ENCODE data around the gene AHCYL2.

Gene AHCYL2

GRCh38 chr7:129255800-129256199 is 31.0 kb downstream of the AHCYL2 start:
- Histone ChIP-seq H3K36me3 (no peaks in the 10 kb centered on the region), H3K4me3 (ENCODE audit: low read depth, low read length) (no peak overlapping the region), H3K27me3 (no peaks in the 10 kb centered on the region), H3K4me1 (no peaks in the 10 kb centered on the region), H3K9me3 (no peaks in the 10 kb centered on the region)
- TF ChIP-seq, protein P1, sequence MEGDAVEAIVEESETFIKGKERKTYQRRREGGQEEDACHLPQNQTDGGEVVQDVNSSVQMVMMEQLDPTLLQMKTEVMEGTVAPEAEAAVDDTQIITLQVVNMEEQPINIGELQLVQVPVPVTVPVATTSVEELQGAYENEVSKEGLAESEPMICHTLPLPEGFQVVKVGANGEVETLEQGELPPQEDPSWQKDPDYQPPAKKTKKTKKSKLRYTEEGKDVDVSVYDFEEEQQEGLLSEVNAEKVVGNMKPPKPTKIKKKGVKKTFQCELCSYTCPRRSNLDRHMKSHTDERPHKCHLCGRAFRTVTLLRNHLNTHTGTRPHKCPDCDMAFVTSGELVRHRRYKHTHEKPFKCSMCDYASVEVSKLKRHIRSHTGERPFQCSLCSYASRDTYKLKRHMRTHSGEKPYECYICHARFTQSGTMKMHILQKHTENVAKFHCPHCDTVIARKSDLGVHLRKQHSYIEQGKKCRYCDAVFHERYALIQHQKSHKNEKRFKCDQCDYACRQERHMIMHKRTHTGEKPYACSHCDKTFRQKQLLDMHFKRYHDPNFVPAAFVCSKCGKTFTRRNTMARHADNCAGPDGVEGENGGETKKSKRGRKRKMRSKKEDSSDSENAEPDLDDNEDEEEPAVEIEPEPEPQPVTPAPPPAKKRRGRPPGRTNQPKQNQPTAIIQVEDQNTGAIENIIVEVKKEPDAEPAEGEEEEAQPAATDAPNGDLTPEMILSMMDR (IDR thresholded peaks at IDR 0.05; ENCODE audit: low read depth, low read length) = no peak
- no peak for DNase-seq

DNA sequence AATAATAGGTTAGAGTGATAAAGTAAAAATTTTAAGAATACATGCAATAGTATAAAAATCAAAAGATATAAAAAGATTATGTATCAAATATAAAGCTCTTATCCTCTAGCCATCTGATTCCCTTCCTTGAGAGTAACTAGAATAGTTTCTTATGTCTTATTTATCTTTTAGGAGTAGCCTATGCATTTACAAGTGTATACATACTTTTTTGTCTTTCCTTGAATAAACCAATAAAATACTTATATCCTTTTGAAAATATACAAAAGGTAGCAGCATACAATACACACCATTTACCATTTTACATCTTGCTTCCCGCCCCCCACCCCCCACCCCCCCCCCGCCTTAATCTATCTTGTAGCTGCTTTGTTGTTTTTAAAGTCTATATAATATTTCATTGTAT is 31.4 kb downstream of the AHCYL2 start:
- Histone ChIP-seq H3K4me1 (no peaks in the 10 kb centered on the region), H3K36me3 (no peaks in the 10 kb centered on the region), H3K9me3 (no peaks in the 10 kb centered on the region), H3K4me3 (ENCODE audit: low read depth, low read length) (no peak overlapping the region), H3K27me3 (no peaks in the 10 kb centered on the region)
- DNase-seq = no peak
- TF ChIP-seq, protein P1 (IDR thresholded peaks at IDR 0.05; ENCODE audit: low read depth, low read length) = no peak

DNA sequence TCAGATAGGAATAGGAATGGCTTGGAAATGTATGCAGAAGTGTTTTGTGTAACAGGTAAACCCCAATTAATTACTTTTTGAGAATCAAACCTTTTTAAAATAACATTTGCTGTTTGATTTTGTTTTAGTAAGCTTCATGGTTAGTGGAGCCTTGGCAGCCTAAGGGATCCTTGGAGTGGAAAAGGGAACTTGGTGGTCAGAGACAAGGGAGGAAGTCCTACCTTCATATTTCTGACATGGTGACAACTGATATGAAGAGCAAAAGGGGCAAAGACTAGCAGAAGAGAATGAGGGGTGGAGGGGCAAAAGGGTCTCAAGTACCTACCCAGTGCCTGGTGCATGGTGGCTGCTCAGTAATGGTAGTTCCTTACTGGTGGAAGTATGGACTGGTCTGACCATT is 32.3 kb downstream of the AHCYL2 start:
- no peak for DNase-seq
- Histone ChIP-seq H3K36me3 (no peaks in the 10 kb centered on the region), H3K9me3 (no peaks in the 10 kb centered on the region), H3K4me3 (ENCODE audit: low read depth, low read length) (no peak overlapping the region), H3K4me1 (no peaks in the 10 kb centered on the region), H3K27me3 (no peaks in the 10 kb centered on the region)
- TF ChIP-seq, protein P1 (IDR thresholded peaks at IDR 0.05; ENCODE audit: low read depth, low read length) = no peak

DNA sequence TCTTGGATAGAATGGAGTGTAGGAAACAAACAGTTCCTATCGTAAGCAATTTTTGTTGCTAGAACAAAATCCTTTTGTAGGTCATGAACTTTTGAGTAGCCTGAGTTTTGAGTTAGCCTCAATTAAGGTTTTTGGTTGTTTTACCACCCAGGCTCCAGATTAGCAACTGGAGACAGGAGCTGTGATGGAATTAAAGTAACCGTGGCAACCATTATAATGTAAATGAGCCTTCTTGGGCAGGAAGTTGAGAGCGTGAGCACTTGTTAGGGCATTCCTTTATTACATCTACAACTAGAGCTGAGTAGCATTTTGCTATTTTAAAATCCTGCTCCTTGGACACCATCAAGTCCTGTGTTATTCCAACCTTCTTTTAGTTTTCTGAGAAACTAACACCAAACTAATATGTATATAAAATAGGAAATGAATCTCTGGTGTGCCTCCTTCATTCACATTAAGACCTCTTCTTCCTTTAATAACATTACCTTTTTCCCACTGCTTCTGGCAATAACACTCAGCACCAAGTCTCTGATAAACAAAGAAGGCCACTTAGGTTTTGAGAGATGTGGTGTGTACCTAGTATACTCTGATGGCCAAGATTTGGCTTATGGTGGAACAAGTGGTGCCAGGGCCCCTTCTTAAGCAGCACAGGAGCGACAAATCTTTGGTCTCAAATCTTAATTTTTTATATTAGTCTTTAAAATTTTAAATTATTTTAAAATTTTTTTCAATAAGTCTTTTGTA is 34.0 kb downstream of the AHCYL2 start:
- Histone ChIP-seq H3K4me3 (ENCODE audit: low read depth, low read length) (no peak overlapping the region), H3K36me3 (no peaks in the 10 kb centered on the region), H3K4me1 (no peaks in the 10 kb centered on the region; the same call in 1 of the 2 replicates), H3K27me3 (no peaks in the 10 kb centered on the region), H3K9me3 (no peaks in the 10 kb centered on the region)
- DNase-seq = no peak
- TF ChIP-seq, protein P1 (IDR thresholded peaks at IDR 0.05; ENCODE audit: low read depth, low read length) = no peak

DNA sequence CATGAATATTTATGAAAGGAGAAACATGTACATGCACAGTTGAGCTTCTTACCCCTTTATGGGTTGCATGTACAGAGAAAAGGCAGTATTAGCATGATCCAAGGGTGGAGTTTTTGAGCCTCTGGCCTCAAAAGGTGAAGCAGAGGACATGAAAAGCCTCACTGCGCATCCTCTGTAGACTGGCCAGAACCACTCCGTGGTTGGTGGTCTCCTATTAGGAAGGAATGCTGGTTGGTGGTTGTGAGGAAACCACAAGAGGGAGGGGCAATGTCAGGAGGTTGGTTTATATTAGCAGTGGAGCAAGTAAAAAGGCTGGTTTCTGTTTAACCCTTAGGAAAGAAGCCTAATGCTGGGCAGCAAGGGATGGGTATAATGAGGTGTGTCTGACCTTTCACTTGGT is 37.5 kb downstream of the AHCYL2 start:
- Histone ChIP-seq H3K27me3 (no peaks in the 10 kb centered on the region), H3K4me1 (no peaks in the 10 kb centered on the region; the same call in 1 of the 2 replicates), H3K36me3 (no peaks in the 10 kb centered on the region), H3K4me3 (ENCODE audit: low read depth, low read length) (no peak overlapping the region), H3K9me3 (no peaks in the 10 kb centered on the region)
- no peak for DNase-seq
- TF ChIP-seq, protein P1 (IDR thresholded peaks at IDR 0.05; ENCODE audit: low read depth, low read length) = no peak

- Histone ChIP-seq H3K9me3 (no peaks in the 10 kb centered on the region), H3K4me1 (no peaks in the 10 kb centered on the region; the same call in 1 of the 2 replicates), H3K4me3 (ENCODE audit: low read depth, low read length) (no peak overlapping the region), H3K36me3 (no peaks in the 10 kb centered on the region), H3K27me3 (no peaks in the 10 kb centered on the region)
- DNase-seq = no peak
- TF ChIP-seq, protein P1 (IDR thresholded peaks at IDR 0.05; ENCODE audit: low read depth, low read length) = no peak
Observed at GRCh38 chr7:129263168-129263567, 38.3 kb downstream of the AHCYL2 start.
